SK-N-SH (cell line): ENCODE results near the gene ARHGDIB. TPM values are rescaled to one million over a fixed set of nuclear protein-coding genes. Genes with fewer than 3 reads are reported as not detected.

ENCODE experiments used
- CTCF ChIA-PET: fragments of 300-600, 350-600 bp; formaldehyde crosslinking; extraction: SDS; loops from one replicate; lab custom pipeline; 2021; lab: Yijun Ruan, JAX
- POLR2A ChIA-PET: fragments of 350-600 bp; sonication (Branson Sonifier 250); formaldehyde crosslinking; extraction: SDS; loops from one replicate; lab custom pipeline; 2020; ENCODE audit warnings: antibody characterized with exemption, inconsistent platforms; lab: Yijun Ruan, JAX
- DNase-seq: peaks from one replicate; pipeline ENCODE4 v3.0.0; 2012
- H2AFZ ChIP-seq: fragments of 200-600 bp; sonication (generic); 2 replicates; pipeline ENCODE4 v1.8.1; 2016; ENCODE audit warnings: antibody characterized with exemption, mild to moderate bottlenecking, low read depth
- H3F3A ChIP-seq: fragments of 200-600 bp; sonication (generic); replicated peaks from 2 replicates; pipeline ENCODE3; 2016; ENCODE audit warnings: antibody characterized with exemption, mild to moderate bottlenecking; ENCODE audit not compliant: insufficient read depth
- H3K27ac ChIP-seq, 2 experiments: fragments of 200-500 bp in 1 of 2; fragments of 200-600 bp in 1 of 2; sonication (Bioruptor generic) in 1 of 2; sonication (generic), shearing (Covaris generic) in 1 of 2; 2 replicates each; pipeline versions ENCODE4 v1.5.1 to v1.6.1; 2014 to 2016; ENCODE audit warnings: low read depth in 2 of 2, inconsistent platforms in 1 of 2, low read length in 1 of 2, mild to moderate bottlenecking in 1 of 2, mixed read lengths in 1 of 2
- H3K27me3 ChIP-seq: fragments of 200-600 bp; sonication (generic), shearing (Covaris generic); 2 replicates; pipeline ENCODE4 v1.6.1; 2016; ENCODE audit warnings: mixed run types; ENCODE audit not compliant: insufficient read depth
- H3K36me3 ChIP-seq, 2 experiments: fragments of 200-500 bp in 1 of 2; fragments of 200-600 bp in 1 of 2; sonication (Bioruptor generic) in 1 of 2; sonication (generic) in 1 of 2; replicated peaks in 1 of 2; 2 replicates each; pipeline versions ENCODE3 to v1.5.1; 2014 to 2016; ENCODE audit warnings: low read length in 1 of 2, mild to moderate bottlenecking in 1 of 2; ENCODE audit not compliant: insufficient read depth in 2 of 2, control insufficient read depth in 1 of 2
- H3K4me1 ChIP-seq, 2 experiments: fragments of 200-500 bp in 1 of 2; fragments of 200-600 bp in 1 of 2; sonication (Bioruptor generic) in 1 of 2; sonication (generic), shearing (Covaris generic) in 1 of 2; 2 replicates each; pipeline versions ENCODE4 v1.5.1 to v1.6.1; 2014 to 2016; ENCODE audit warnings: low read depth in 1 of 2, low read length in 1 of 2, mixed run types in 1 of 2; ENCODE audit not compliant: insufficient read depth in 2 of 2, control insufficient read depth in 1 of 2
- H3K4me2 ChIP-seq: fragments of 200-600 bp; sonication (generic), shearing (Covaris generic); 2 replicates; pipeline ENCODE4 v1.6.1; 2017; ENCODE audit warnings: mixed run types
- H3K4me3 ChIP-seq, 2 experiments: fragments of 200-500 bp in 1 of 2; fragments of 200-600 bp in 1 of 2; sonication (Bioruptor generic) in 1 of 2; sonication (generic), shearing (Covaris generic) in 1 of 2; 2 replicates each; pipeline versions ENCODE4 v1.5.1 to v1.8.1; 2014 to 2016; ENCODE audit warnings: low read depth in 2 of 2, inconsistent platforms in 1 of 2, low read length in 1 of 2, mild to moderate bottlenecking in 1 of 2, mixed read lengths in 1 of 2, moderate library complexity in 1 of 2
- H3K79me2 ChIP-seq: fragments of 200-600 bp; sonication (generic); 2 replicates; pipeline ENCODE4 v1.8.1; 2017; ENCODE audit warnings: mild to moderate bottlenecking; ENCODE audit not compliant: insufficient read depth
- H3K9ac ChIP-seq: fragments of 200-600 bp; sonication (generic); 2 replicates; pipeline ENCODE4 v1.6.1; 2017; ENCODE audit warnings: mixed run types
- H3K9me2 ChIP-seq: fragments of 200-600 bp; sonication (generic); 2 replicates; pipeline ENCODE4 v1.6.1; 2017; ENCODE audit warnings: mixed run types
- H3K9me3 ChIP-seq: fragments of 200-600 bp; sonication (generic); 2 replicates; pipeline ENCODE4 v1.6.1; 2017; ENCODE audit warnings: mixed run types, mild to moderate bottlenecking, moderate library complexity
- H4K20me1 ChIP-seq: fragments of 200-600 bp; sonication (generic); 2 replicates; pipeline ENCODE4 v1.6.1; 2017; ENCODE audit warnings: mild to moderate bottlenecking, mixed run types; ENCODE audit not compliant: insufficient read depth
- ELF1 ChIP-seq: IDR thresholded peaks from 2 replicates; pipeline ENCODE4 v1.4.0; 2012
- EP300 ChIP-seq, 2 experiments: IDR thresholded peaks; 2 replicates each; pipeline versions ENCODE4 v1.4.0 to v1.6.1; 2012; ENCODE audit warnings: borderline replicate concordance in 1 of 2, low read depth in 1 of 2, low read length in 1 of 2
- FOSL2 ChIP-seq: IDR thresholded peaks from 2 replicates; pipeline ENCODE4 v1.4.0; 2012; ENCODE audit warnings: low read depth, mild to moderate bottlenecking, moderate library complexity, borderline replicate concordance
- GATA2 ChIP-seq: sonication (generic); formaldehyde crosslinking; IDR thresholded peaks from 2 replicates; pipeline ENCODE4 v1.5.0; 2020; ENCODE audit warnings: mild to moderate bottlenecking, missing genetic modification reagents
- JUND ChIP-seq: IDR thresholded peaks from 2 replicates; pipeline ENCODE4 v1.4.0; 2012
- MXI1 ChIP-seq: IDR thresholded peaks from 2 replicates; pipeline ENCODE4 v1.6.1; 2012; ENCODE audit warnings: mild to moderate bottlenecking, low read depth, low read length, improper control_type of control experiment
- NFIC ChIP-seq: IDR thresholded peaks from 2 replicates; pipeline ENCODE4 v1.4.0; 2012; ENCODE audit warnings: borderline replicate concordance
- RAD21 ChIP-seq: IDR thresholded peaks from 2 replicates; pipeline ENCODE4 v1.6.1; 2012; ENCODE audit warnings: mild to moderate bottlenecking, low read length
- RCOR1 ChIP-seq: fragments of 150-350 bp; IDR thresholded peaks from 2 replicates; pipeline ENCODE4 v1.6.1; 2017; ENCODE audit warnings: antibody characterized with exemption, low read length
- SMC3 ChIP-seq: IDR thresholded peaks from 2 replicates; pipeline ENCODE4 v1.6.1; 2012; ENCODE audit warnings: low read depth, low read length, improper control_type of control experiment
- TCF12 ChIP-seq: IDR thresholded peaks from 2 replicates; pipeline ENCODE4 v1.4.0; 2012
- YY1 ChIP-seq: IDR thresholded peaks from 2 replicates; pipeline ENCODE4 v1.4.0; 2012; ENCODE audit warnings: low read depth, mild to moderate bottlenecking
- ZBTB33 ChIP-seq: IDR thresholded peaks from 2 replicates; pipeline ENCODE4 v1.4.0; 2012; ENCODE audit warnings: low read depth, borderline replicate concordance
- WGBS: methylation state at CpG from one replicate; pipeline ENCODE4 v1.1.6; 2017; ENCODE audit warnings: low lambda C conversion rate; 5-methylcytosine and 5-hydroxymethylcytosine counted together
- polyA plus RNA-seq, 3 experiments: library from polyadenylated mRNA; depleted of rRNA; stranded (reverse); fragments of >200 nt; gene quantifications; 2 replicates each; pipeline ENCODE4 v1.2.3, GENCODE V29; 2012
- TF ChIP-seq, protein P1 (sequence below): IDR thresholded peaks from 2 replicates; pipeline ENCODE4 v1.6.1; 2012; ENCODE audit warnings: mild to moderate bottlenecking, low read depth, low read length, moderate library complexity
- TF ChIP-seq, protein P2 (sequence below): IDR thresholded peaks from 2 replicates; pipeline ENCODE4 v1.4.0; 2012; ENCODE audit warnings: low read depth, borderline replicate concordance
- TF ChIP-seq, protein P3 (sequence below): fragments of 200-600 bp; sonication (generic); IDR thresholded peaks from 2 replicates; pipeline ENCODE4 v1.6.1; 2017; ENCODE audit warnings: antibody characterized with exemption, mild to moderate bottlenecking, moderate library complexity
- TF ChIP-seq, protein P4 (sequence below): fragments of 150-350 bp; IDR thresholded peaks from 2 replicates; pipeline ENCODE4 v1.6.1; 2016; ENCODE audit warnings: mild to moderate bottlenecking, low read depth, low read length

ARHGDIB gene
- polyA plus RNA-seq, 1 of the 3 experiments (the other 2 are of a cell fraction): 362 TPM

DNA sequence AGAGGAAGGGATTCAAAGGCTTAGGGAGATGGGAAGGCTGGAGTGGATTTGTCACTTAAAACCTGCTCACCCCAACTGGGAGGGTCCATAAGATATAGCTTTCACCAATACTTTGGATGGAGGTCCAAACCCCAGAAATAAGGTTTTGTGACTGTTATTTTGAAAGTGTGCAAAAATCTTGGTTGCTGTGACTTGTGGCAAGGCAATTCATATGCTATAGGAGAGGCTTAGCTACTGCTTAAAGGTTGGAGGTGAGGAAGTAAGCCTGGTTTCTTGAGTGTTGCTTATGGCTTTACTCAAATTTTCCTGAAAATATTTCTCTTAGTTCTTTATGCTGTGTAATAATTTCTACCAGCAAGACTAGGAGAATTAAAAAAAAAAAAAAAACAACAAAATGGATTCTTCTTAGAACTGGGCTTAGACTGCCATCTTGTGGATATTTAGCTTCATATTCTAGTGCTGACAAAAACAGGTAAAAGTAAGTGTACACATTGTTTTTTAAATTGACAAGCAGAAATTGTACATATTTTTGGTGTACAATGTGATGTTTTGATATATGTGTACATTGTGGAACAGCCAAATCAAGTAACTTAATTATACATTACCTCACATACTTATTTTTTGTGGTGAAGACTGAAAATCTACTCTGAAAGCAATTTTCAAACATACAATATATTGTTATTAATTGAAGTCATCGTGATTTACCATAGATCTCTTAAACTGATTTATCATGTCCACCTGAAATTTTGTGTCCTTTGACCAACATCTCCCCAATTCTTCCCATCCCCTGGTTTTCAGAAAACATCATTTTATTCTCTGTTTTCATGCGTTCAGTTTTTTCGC lies 34.4 kb upstream of the ARHGDIB start:
- Histone ChIP-seq H3K4me1 (peaks cover 0 to 20% of the 10 kb centered on the region in 2 experiments), H3K9ac (no peak overlapping the region), H3K9me3 (no peaks in the 10 kb centered on the region), H3K4me2 (0 out of 2 replicates have a peak overlapping the region, but pooled peaks have one; percentile 7), H2AFZ (no peak overlapping the region; the same call in 1 of the 2 replicates), H3K27ac (no peak overlapping the region), H3K36me3 (no peaks in the 10 kb centered on the region), H3F3A (peaks cover 45% of the 10 kb centered on the region), H3K79me2 (no peaks in the 10 kb centered on the region), H3K9me2 (no peaks in the 10 kb centered on the region), H3K4me3 (no peak overlapping the region; a peak in 1 of 4 replicates), H4K20me1 (no peaks in the 10 kb centered on the region), H3K27me3 (no peaks in the 10 kb centered on the region)
- ChIA-PET CTCF (interaction anchor here (0.6 to 2.4 kb wide), 31 partner anchors 10 to 810 kb away, joined by 3 to 43 read pairs (median 4); partner anchors contain the start of genes ART4, ERP27 and RERG), POLR2A (interaction anchor here (1.0 kb wide), 1 partner anchor 147 kb away, joined by 4 read pairs; no protein-coding TSS in a partner anchor)
- TF ChIP-seq MXI1 (no peak), RAD21 (peak; percentile 84), YY1 (no peak; the same call in 1 of the 2 replicates), EP300 (IDR thresholded peaks at IDR 0.05; ENCODE audit: borderline replicate concordance in 1 of 2, low read depth in 1 of 2, low read length in 1 of 2) (no peak), FOSL2 (no peak), JUND (no peak), NFIC (no peak), RCOR1 (no peak), GATA2 (CRISPR knock-in tag) (no peak), ELF1 (no peak), SMC3 (peak; percentile 74), ZBTB33 (no peak), TCF12 (no peak)
- TF ChIP-seq, protein P1, sequence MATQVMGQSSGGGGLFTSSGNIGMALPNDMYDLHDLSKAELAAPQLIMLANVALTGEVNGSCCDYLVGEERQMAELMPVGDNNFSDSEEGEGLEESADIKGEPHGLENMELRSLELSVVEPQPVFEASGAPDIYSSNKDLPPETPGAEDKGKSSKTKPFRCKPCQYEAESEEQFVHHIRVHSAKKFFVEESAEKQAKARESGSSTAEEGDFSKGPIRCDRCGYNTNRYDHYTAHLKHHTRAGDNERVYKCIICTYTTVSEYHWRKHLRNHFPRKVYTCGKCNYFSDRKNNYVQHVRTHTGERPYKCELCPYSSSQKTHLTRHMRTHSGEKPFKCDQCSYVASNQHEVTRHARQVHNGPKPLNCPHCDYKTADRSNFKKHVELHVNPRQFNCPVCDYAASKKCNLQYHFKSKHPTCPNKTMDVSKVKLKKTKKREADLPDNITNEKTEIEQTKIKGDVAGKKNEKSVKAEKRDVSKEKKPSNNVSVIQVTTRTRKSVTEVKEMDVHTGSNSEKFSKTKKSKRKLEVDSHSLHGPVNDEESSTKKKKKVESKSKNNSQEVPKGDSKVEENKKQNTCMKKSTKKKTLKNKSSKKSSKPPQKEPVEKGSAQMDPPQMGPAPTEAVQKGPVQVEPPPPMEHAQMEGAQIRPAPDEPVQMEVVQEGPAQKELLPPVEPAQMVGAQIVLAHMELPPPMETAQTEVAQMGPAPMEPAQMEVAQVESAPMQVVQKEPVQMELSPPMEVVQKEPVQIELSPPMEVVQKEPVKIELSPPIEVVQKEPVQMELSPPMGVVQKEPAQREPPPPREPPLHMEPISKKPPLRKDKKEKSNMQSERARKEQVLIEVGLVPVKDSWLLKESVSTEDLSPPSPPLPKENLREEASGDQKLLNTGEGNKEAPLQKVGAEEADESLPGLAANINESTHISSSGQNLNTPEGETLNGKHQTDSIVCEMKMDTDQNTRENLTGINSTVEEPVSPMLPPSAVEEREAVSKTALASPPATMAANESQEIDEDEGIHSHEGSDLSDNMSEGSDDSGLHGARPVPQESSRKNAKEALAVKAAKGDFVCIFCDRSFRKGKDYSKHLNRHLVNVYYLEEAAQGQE: no peak
- TF ChIP-seq, protein P2, sequence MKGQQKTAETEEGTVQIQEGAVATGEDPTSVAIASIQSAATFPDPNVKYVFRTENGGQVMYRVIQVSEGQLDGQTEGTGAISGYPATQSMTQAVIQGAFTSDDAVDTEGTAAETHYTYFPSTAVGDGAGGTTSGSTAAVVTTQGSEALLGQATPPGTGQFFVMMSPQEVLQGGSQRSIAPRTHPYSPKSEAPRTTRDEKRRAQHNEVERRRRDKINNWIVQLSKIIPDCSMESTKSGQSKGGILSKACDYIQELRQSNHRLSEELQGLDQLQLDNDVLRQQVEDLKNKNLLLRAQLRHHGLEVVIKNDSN: no peak
- TF ChIP-seq, protein P3, sequence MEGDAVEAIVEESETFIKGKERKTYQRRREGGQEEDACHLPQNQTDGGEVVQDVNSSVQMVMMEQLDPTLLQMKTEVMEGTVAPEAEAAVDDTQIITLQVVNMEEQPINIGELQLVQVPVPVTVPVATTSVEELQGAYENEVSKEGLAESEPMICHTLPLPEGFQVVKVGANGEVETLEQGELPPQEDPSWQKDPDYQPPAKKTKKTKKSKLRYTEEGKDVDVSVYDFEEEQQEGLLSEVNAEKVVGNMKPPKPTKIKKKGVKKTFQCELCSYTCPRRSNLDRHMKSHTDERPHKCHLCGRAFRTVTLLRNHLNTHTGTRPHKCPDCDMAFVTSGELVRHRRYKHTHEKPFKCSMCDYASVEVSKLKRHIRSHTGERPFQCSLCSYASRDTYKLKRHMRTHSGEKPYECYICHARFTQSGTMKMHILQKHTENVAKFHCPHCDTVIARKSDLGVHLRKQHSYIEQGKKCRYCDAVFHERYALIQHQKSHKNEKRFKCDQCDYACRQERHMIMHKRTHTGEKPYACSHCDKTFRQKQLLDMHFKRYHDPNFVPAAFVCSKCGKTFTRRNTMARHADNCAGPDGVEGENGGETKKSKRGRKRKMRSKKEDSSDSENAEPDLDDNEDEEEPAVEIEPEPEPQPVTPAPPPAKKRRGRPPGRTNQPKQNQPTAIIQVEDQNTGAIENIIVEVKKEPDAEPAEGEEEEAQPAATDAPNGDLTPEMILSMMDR: peak; percentile 83
- TF ChIP-seq, protein P4, sequence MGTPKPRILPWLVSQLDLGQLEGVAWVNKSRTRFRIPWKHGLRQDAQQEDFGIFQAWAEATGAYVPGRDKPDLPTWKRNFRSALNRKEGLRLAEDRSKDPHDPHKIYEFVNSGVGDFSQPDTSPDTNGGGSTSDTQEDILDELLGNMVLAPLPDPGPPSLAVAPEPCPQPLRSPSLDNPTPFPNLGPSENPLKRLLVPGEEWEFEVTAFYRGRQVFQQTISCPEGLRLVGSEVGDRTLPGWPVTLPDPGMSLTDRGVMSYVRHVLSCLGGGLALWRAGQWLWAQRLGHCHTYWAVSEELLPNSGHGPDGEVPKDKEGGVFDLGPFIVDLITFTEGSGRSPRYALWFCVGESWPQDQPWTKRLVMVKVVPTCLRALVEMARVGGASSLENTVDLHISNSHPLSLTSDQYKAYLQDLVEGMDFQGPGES: no peak
- peak; percentile 15 for DNase-seq
- 83% methylated on average over 3 of the region's 3 CpGs for WGBS
